Prostate gland (tissue), 2 donors: ENCODE results near the gene BPIFB3. TPM values are rescaled to one million over a fixed set of nuclear protein-coding genes. Genes with fewer than 3 reads are reported as not detected.
"Not testable (repeated sequence)": the region's sequence is repeated elsewhere in the genome, so short reads cannot be mapped to it uniquely, and the experiment has no call there.

ENCODE experiments used
- DNase-seq: peaks from one replicate; pipeline ENCODE4 v3.0.0-alpha.2; 2019; ENCODE audit warnings: low spot score
- H3K27ac ChIP-seq, 2 donors: fragments of 200-600 bp; sonication (generic); 2 replicates each; pipeline ENCODE4 v1.5.1; 2017 to 2019
- H3K27me3 ChIP-seq: fragments of 200-600 bp; sonication (generic); replicated peaks from 2 replicates; pipeline ENCODE4 v1.5.1; 2019; ENCODE audit not compliant: insufficient read depth
- H3K36me3 ChIP-seq, 2 donors: fragments of 200-600 bp; sonication (generic); 1 replicate in 1 of 2; 2 replicates in 1 of 2; pipeline versions ENCODE4 v1.5.1 to v1.8.1; 2017 to 2019
- H3K4me1 ChIP-seq: fragments of 200-600 bp; sonication (generic); replicated peaks from 2 replicates; pipeline ENCODE4 v1.5.1; 2019
- H3K4me3 ChIP-seq, 2 donors: fragments of 200-600 bp; sonication (generic); 2 replicates each; pipeline ENCODE4 v1.5.1; 2017 to 2019
- H3K9me3 ChIP-seq: fragments of 200-600 bp; sonication (generic); 2 replicates; pipeline ENCODE4 v1.5.1; 2017
- CTCF ChIP-seq, 4 experiments: fragments of 200-600 bp in 2 of 4; fragments of 450-650 bp in 2 of 4; sonication (generic) in 2 of 4; IDR thresholded peaks; 1 replicate in 3 of 4; 2 replicates in 1 of 4; pipeline ENCODE4 v1.5.1; 2016 to 2019; ENCODE audit warnings: antibody characterized with exemption in 4 of 4, mild to moderate bottlenecking in 2 of 4, moderate library complexity in 2 of 4
- POLR2A ChIP-seq: fragments of 450-650 bp; IDR thresholded peaks from one replicate; pipeline ENCODE4 v1.6.1; 2016; ENCODE audit warnings: antibody characterized with exemption, mild to moderate bottlenecking
- POLR2AphosphoS5 ChIP-seq: sonication (generic); formaldehyde crosslinking; IDR thresholded peaks from one replicate; pipeline ENCODE4 v1.6.1; 2017; ENCODE audit warnings: antibody characterized with exemption
- WGBS: methylation state at CpG from one replicate; pipeline ENCODE4 v1.1.5; 2018; 5-methylcytosine and 5-hydroxymethylcytosine counted together
- intact Hi-C: fragments of 100-400 bp; cut with DNase I; formaldehyde crosslinking; loops from one replicate; pipeline ENCODE4 v1.14.2; 2022
- total RNA-seq, 2 donors: library from RNA; depleted of rRNA; stranded (reverse); fragments of >200 nt; gene quantifications; one replicate each; pipeline ENCODE4 v1.1.0, GENCODE V29; 2016

Gene BPIFB3
- total RNA-seq, 2 donors from 2014 or later, result not detected

GRCh38 chr20:33104336-33104735 is 50.6 kb downstream of the BPIFB3 start:
- no peaks in the 10 kb centered on the region for H3K36me3 ChIP-seq
- 92% methylated on average over 2 of the region's 3 CpGs for WGBS
- no peak for TF ChIP-seq CTCF (IDR thresholded peaks at IDR 0.05)
- no peak for TF ChIP-seq POLR2AphosphoS5
- TF ChIP-seq POLR2A, result no peak
- intact Hi-C loops, result no loop called here
- no peak for DNase-seq
- H3K4me1 ChIP-seq, result no peaks in the 10 kb centered on the region
- no peaks in the 10 kb centered on the region for H3K9me3 ChIP-seq
- no peaks in the 10 kb centered on the region for H3K27me3 ChIP-seq
- H3K4me3 ChIP-seq, result no peak overlapping the region
- H3K27ac ChIP-seq, result no peak overlapping the region

- Histone ChIP-seq H3K27me3 (no peaks in the 10 kb centered on the region), H3K9me3 (no peaks in the 10 kb centered on the region), H3K36me3 (no peaks in the 10 kb centered on the region), H3K4me1 (no peaks in the 10 kb centered on the region), H3K27ac (no peak overlapping the region), H3K4me3 (no peak overlapping the region)
- 75% methylated on average over 8 of the region's 8 CpGs for WGBS
- intact Hi-C loops, result no loop called here
- no peak for DNase-seq
- no peak for TF ChIP-seq POLR2AphosphoS5
- TF ChIP-seq POLR2A, result no peak
- no peak for TF ChIP-seq CTCF (IDR thresholded peaks at IDR 0.05)
Observed at GRCh38 chr20:33105316-33105924, 51.7 kb downstream of the BPIFB3 start.

GRCh38 chr20:33106058-33106620 is 52.4 kb downstream of the BPIFB3 start:
- H3K9me3 ChIP-seq, H3K4me3 ChIP-seq, intact Hi-C loops, H3K36me3 ChIP-seq, H3K27ac ChIP-seq, H3K4me1 ChIP-seq, H3K27me3 ChIP-seq, DNase-seq: not testable (repeated sequence)
- WGBS, result 51% methylated on average over 7 of the region's 7 CpGs

GRCh38 chr20:33108661-33109060 is 55.0 kb downstream of the BPIFB3 start:
- Histone ChIP-seq H3K9me3 (no peaks in the 10 kb centered on the region), H3K4me3 (no peak overlapping the region), H3K27me3 (no peaks in the 10 kb centered on the region), H3K36me3 (no peaks in the 10 kb centered on the region), H3K27ac (no peak overlapping the region), H3K4me1 (no peaks in the 10 kb centered on the region)
- WGBS, result 46% methylated on average over 2 of the region's 2 CpGs
- no peak for DNase-seq
- TF ChIP-seq POLR2AphosphoS5 (no peak), POLR2A (no peak), CTCF (IDR thresholded peaks at IDR 0.05) (no peak)
- intact Hi-C loops, result no loop called here

- DNase-seq, result no peak
- H3K9me3 ChIP-seq, result no peaks in the 10 kb centered on the region
- intact Hi-C loops, result no loop called here
- no peaks in the 10 kb centered on the region for H3K36me3 ChIP-seq
- no peaks in the 10 kb centered on the region for H3K27me3 ChIP-seq
- H3K4me3 ChIP-seq, result no peak overlapping the region
- no peak overlapping the region for H3K27ac ChIP-seq
- TF ChIP-seq CTCF (IDR thresholded peaks at IDR 0.05) (no peak), POLR2A (no peak), POLR2AphosphoS5 (no peak)
- no peaks in the 10 kb centered on the region for H3K4me1 ChIP-seq
- 84% methylated on average over 8 of the region's 8 CpGs for WGBS
Observed at GRCh38 chr20:33110147-33110825, 56.6 kb downstream of the BPIFB3 start.
